Aorta (tissue), 5 donors: Measurements from ENCODE around the gene PTGIR. TPM values are rescaled to one million over a fixed set of nuclear protein-coding genes. Genes with fewer than 3 reads are reported as not detected.
A peak's percentile ranks its signal among the peaks of the same experiment; 100 is the strongest.

Experiments
- ATAC-seq: fragments of 200-7000 bp; cut with Tn5 transposase; one replicate; pipeline ENCODE4 v1.9.1; 2022; ENCODE audit warnings: moderate library complexity; ENCODE audit not compliant: low FRiP score
- DNase-seq, 2 donors: peaks; one replicate each; pipeline ENCODE4 v3.0.0-alpha.2; 2020
- H3K27ac ChIP-seq, 2 donors: one replicate each; pipeline ENCODE4 v1.5.1; 2013; ENCODE audit warnings: low read length in 2 of 2, mild to moderate bottlenecking in 2 of 2, moderate library complexity in 2 of 2, control low read depth in 1 of 2, inconsistent platforms in 1 of 2, low read depth in 1 of 2
- H3K27me3 ChIP-seq, 2 donors: one replicate each; pipeline ENCODE4 v1.6.1; 2013; ENCODE audit warnings: control low read depth in 1 of 2, low read length in 1 of 2, mild to moderate bottlenecking in 1 of 2, moderate library complexity in 1 of 2; ENCODE audit not compliant: insufficient read depth in 2 of 2, control insufficient read depth in 1 of 2
- H3K36me3 ChIP-seq, 2 donors: one replicate each; pipeline ENCODE4 v1.6.1; 2013; ENCODE audit warnings: control low read depth in 1 of 2, low read length in 1 of 2, mild to moderate bottlenecking in 1 of 2; ENCODE audit not compliant: insufficient read depth in 2 of 2, control insufficient read depth in 1 of 2
- H3K4me1 ChIP-seq, 2 donors: one replicate each; pipeline ENCODE4 v1.6.1; 2013; ENCODE audit warnings: low read length in 2 of 2, control low read depth in 1 of 2, mild to moderate bottlenecking in 1 of 2, moderate library complexity in 1 of 2; ENCODE audit not compliant: insufficient read depth in 2 of 2, control insufficient read depth in 1 of 2
- H3K4me3 ChIP-seq, 2 donors: one replicate each; pipeline ENCODE4 v1.5.1; 2013; ENCODE audit warnings: low read length in 2 of 2, control low read depth in 1 of 2, mild to moderate bottlenecking in 1 of 2
- H3K9me3 ChIP-seq: one replicate; pipeline ENCODE4 v1.6.1; 2013; ENCODE audit warnings: mild to moderate bottlenecking, low read length; ENCODE audit not compliant: control insufficient read depth
- WGBS, 2 donors: extraction: QIAGEN DNeasy Blood & Tissue Kit; methylation state at CpG; one replicate each; pipeline ENCODE4 v1.1.7; 2013; 5-methylcytosine and 5-hydroxymethylcytosine counted together
- intact Hi-C, 2 donors: fragments of 100-400 bp; cut with DNase I; formaldehyde crosslinking; loops; one replicate each; pipeline versions ENCODE4 v1.14.2 to v1.15.0; 2022
- polyA plus RNA-seq, 2 donors: library from polyadenylated mRNA; stranded (reverse); fragments of 200-250 nt; gene quantifications; one replicate each; pipeline ENCODE4 v1.2.3, GENCODE V29; 2013
- total RNA-seq, 2 donors: library from RNA; stranded (reverse); fragmentation: NEBNext Ultra II Directional; extraction: Animal tissue kit (Norgen Biotek cat#: 25700); gene quantifications; one replicate each; pipeline ENCODE4 v1.2.1, GENCODE V29; 2021
- donor health status: healthy with polysubstance abuse.
- donor health status: Bipolar disorder and iron deficiency.
- donor health status: DM: no; HTN: no; CAD: no.
- donor health status: DM: no; HTN: no; CAD: no.
- donor health status: DM: yes; HTN: yes; CAD: no.

PTGIR gene
- total and polyA plus RNA-seq, 4 donors = 17.3 to 119 (median 70.6) TPM

DNA sequence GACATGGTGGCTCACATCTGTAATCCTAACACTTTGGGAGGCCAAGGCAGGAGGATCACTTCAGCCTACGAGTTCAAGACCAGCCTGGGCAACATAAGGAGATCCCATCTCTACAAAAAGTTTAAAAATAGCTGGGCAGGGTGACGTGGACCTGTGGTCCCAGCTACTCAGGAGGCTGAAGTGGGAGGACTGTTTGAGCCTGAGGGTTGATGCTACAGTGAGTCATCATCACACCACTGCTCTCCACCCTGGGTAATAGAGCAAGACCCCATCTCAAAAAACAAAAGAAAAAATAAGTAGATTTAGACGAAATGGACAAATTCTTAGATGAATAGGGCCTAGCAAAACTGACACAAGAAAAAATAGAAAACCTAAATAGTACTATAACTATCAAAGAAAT, 21.5 kb upstream of the PTGIR start:
- DNase-seq = no peak
- 55 to 62% methylated on average over 3 of the region's 3 CpGs for WGBS, 2 donors
- peaks cover 0 to 3% of the 10 kb centered on the region in 2 donors for H3K36me3 ChIP-seq
- H3K4me1 ChIP-seq = peaks cover 0 to 2% of the 10 kb centered on the region in 2 donors
- ATAC-seq = no peak
- H3K27me3 ChIP-seq = no peaks in the 10 kb centered on the region
- no peaks in the 10 kb centered on the region for H3K9me3 ChIP-seq
- peak overlapping the region; percentile 33 to 41 for H3K27ac ChIP-seq
- no peak overlapping the region for H3K4me3 ChIP-seq
- intact Hi-C loops = no loop called here

- DNase-seq = no peak
- Histone ChIP-seq H3K27me3 (no peaks in the 10 kb centered on the region), H3K4me1 (peaks cover 0 to 2% of the 10 kb centered on the region in 2 donors), H3K36me3 (peaks cover 0 to 3% of the 10 kb centered on the region in 2 donors), H3K27ac (peak overlapping the region; percentile 46 to 68), H3K9me3 (no peaks in the 10 kb centered on the region), H3K4me3 (no peak overlapping the region)
- peak; percentile 90 for ATAC-seq
- intact Hi-C loops = no loop called here
- 3 to 5% methylated on average over 3 of the region's 3 CpGs for WGBS, 2 donors
These were observed 19.8 kb upstream of the PTGIR start for GRCh38 chr19:46644720-46645119.

DNA sequence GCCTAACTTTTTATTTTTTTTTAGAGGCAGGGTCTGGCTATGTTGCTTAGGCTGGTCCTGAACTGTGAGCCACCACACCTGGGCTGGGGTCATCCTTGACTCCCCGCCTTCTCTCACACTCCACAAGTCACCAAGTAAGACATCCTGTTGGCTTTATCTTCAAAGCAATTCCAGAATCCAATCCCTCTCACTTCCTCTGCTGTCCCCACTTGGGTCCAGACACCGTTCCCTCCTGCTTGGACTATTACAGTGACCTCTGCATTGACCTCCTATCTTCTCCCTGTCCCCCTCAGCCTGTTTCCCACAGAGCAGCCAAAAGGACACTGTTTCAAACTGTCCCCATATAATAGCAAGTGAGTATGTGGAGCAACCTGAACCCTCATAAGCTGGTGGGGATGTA, 15.8 kb upstream of the PTGIR start:
- 78 to 79% methylated on average over 2 of the region's 2 CpGs for WGBS, 2 donors
- Histone ChIP-seq H3K4me1 (peaks cover 0 to 2% of the 10 kb centered on the region in 2 donors), H3K4me3 (no peak overlapping the region), H3K9me3 (no peaks in the 10 kb centered on the region), H3K36me3 (no peaks in the 10 kb centered on the region), H3K27ac (peak overlapping the region in 1 of 2 donors; percentile 25), H3K27me3 (no peaks in the 10 kb centered on the region)
- DNase-seq = no peak
- intact Hi-C loops = no loop called here
- no peak for ATAC-seq

DNA sequence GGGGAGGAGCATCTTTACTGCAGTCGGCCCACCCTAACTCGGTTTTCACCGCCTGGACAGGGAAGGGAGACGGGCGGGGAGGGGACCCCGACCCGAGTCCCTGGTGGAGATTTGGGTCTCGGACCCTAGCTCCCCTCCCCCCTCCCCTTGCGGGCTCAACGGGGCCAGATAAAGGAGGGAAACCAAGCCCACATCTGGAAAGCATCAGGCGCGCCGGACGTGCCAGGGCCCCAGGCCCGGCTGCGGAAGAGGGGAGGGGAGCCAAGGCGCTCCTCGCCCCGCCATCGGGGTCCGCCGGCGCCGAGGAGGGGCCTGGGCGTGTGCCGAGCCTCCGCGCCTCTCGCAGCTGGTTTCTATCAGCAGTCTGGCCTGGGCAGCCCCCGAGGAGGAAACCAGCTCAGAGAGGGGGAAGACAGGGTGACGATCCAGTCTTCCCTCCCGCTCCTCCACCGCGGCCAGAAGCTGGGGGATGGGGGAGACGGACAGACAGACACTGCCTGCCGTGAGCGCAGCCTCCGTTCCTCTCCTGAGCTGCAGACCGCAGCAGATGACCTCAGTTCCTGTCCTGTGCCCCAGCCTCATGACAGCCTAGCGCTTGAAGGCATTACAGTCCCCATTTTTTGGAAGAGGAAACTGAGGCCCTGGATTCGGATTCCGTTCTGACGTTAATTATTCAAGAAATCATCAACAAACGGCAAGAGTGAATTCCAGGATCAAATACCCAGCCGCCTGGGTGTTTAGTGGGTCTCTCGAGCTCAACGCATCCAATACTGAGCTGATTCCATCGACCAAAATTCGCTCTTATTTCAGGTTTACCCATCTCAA, 14.7 kb upstream of the PTGIR start:
- Histone ChIP-seq H3K4me3 (peak overlapping the region; percentile 54 to 58), H3K27me3 (no peaks in the 10 kb centered on the region), H3K36me3 (no peaks in the 10 kb centered on the region), H3K4me1 (peaks cover 0 to 2% of the 10 kb centered on the region in 2 donors), H3K27ac (peak overlapping the region; percentile 3 to 82), H3K9me3 (no peaks in the 10 kb centered on the region)
- ATAC-seq (peak; percentile 57), DNase-seq (peak; percentile 87 to 89)
- WGBS, 2 donors = 5 to 8% methylated on average over 35 to 49 of the region's 49 CpGs
- intact Hi-C loops = no loop called here

- intact Hi-C loops = no loop called here
- Histone ChIP-seq H3K36me3 (no peaks in the 10 kb centered on the region), H3K4me1 (no peaks in the 10 kb centered on the region), H3K27me3 (no peaks in the 10 kb centered on the region), H3K27ac (no peak overlapping the region), H3K4me3 (no peak overlapping the region), H3K9me3 (no peaks in the 10 kb centered on the region)
- WGBS, 2 donors = 88 to 92% methylated on average over 14 of the region's 14 CpGs
- no peak for DNase-seq
- no peak for ATAC-seq
These were observed 12.3 kb upstream of the PTGIR start for GRCh38 chr19:46637224-46637623.

DNA sequence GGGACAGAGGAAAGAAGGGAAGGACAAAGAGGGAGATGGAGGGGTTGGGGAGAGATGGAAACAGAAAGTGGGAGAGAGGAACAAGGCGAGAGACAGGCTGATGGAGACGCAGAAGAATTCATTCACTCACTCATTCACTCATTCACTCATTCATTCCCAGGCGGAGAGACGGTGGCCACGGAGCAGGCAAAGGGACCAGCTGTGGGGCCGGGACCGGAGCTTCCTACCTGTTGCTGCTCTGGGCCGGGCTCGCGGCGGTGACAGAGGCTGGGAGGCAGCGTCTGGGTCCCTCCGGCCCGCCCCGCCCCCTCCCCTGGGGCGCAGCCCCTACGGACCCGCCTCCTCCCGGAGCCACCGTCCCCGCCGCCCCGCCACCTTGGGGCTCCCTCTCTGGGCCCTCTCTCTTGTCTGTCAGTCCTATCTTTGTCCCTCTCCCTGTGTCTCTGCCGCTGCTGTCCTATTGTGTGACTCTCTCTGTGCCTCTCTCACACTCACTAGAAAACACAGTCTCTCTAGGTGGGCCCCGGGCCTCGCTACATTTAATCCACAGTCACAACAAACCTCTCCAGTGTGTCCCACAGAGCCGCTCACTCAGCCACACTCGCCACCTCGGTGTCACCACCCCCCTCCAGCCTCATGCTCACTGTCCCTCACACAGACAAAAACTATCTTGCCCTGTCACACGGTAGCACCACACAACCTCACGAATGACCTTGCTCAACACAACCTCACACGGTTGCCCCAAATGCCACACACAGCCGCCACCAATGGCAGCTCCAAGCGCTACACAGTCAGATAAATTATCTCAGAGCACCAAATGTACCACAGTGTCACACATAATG, 11.3 kb upstream of the PTGIR start, which contains the start of gene GNG8:
Gene GNG8, minus strand, starts transcription at position 283 of the 842 bp plus-strand sequence. CDS start 1,520 bp downstream, outside the sequence.
- Histone ChIP-seq H3K4me1 (no peaks in the 10 kb centered on the region), H3K27ac (no peak within 1 kb of the TSS), H3K9me3 (no peaks in the 10 kb centered on the region), H3K4me3 (no peak within 1 kb of the TSS), H3K27me3 (no peaks in the 10 kb centered on the region), H3K36me3 (no peaks in the 10 kb centered on the region)
- 55 to 63% methylated on average over 30 to 34 of the region's 34 CpGs for WGBS, 2 donors
- ATAC-seq (no peak), DNase-seq (no peak)
- intact Hi-C loops = no loop called here

DNA sequence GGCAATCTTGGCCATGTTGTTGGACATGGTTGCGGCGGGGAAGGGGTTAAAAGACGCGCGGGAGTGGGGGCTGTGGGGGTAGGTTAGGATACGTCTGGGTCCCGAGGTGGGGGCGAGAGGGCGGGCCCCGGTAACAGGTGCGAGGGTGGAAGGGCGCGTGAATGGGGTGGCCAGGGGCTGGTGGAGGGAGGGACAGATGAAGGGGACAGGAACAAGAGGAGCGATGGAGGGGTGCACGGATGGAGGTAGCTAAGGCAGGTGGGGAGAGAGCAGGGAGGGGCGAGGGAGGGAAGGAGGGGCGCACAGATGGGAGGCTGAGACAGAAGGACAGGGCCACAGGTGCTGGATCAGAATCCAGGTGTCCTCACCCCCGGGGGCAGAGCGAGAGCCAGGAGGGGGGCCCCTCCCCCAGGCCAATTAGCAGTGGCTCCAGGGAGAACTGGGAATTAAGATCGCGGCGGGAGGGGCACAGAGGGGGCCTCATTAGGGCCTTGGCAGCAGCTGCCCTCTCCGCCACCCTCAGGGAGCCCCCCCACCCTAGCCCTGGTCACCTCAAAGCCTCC, 9.8 kb upstream of the PTGIR start:
- intact Hi-C loops = no loop called here
- H3K4me3 ChIP-seq = no peak overlapping the region
- no peaks in the 10 kb centered on the region for H3K4me1 ChIP-seq
- no peaks in the 10 kb centered on the region for H3K36me3 ChIP-seq
- H3K9me3 ChIP-seq = no peaks in the 10 kb centered on the region
- WGBS, 2 donors = 11 to 16% methylated on average over 23 of the region's 23 CpGs
- no peak overlapping the region for H3K27ac ChIP-seq
- H3K27me3 ChIP-seq = no peaks in the 10 kb centered on the region
- ATAC-seq (no peak), DNase-seq (no peak)

GRCh38 chr19:46634045-46634655, 9.3 kb upstream of the PTGIR start:
- WGBS, 2 donors = 21% methylated on average over 37 to 38 of the region's 38 CpGs
- intact Hi-C loops = no loop called here
- no peak overlapping the region for H3K27ac ChIP-seq

More at GRCh38 chr19:46634045-46634655, 9.3 kb upstream of the PTGIR start:
- no peaks in the 10 kb centered on the region for H3K4me1 ChIP-seq
- ATAC-seq (peak; percentile 73), DNase-seq (peak; percentile 91 to 98)
- no peaks in the 10 kb centered on the region for H3K27me3 ChIP-seq
- no peaks in the 10 kb centered on the region for H3K9me3 ChIP-seq
- no peak overlapping the region for H3K4me3 ChIP-seq
- no peaks in the 10 kb centered on the region for H3K36me3 ChIP-seq
